ENCODE results near the gene GPR157.

GPR157 gene

GRCh38 chr1:9165396-9165795 lies 36.5 kb upstream of the GPR157 start:
- Histone ChIP-seq H3K4me3 (ENCODE audit: control insufficient read depth in 1 of 7, extremely low read depth in 1 of 7, insufficient read depth in 4 of 7, low read depth in 2 of 7, low read length in 6 of 7) (no peak overlapping the region), H3K27me3 (replicated peaks in 2 of 5; ENCODE audit: control insufficient read depth in 4 of 5, insufficient read depth in 5 of 5, low read length in 4 of 5) (no peaks in the 10 kb centered on the region), H3K4me1 (ENCODE audit: control extremely low read depth in 1 of 4, control insufficient read depth in 4 of 4, insufficient read depth in 4 of 4, low read length in 3 of 4) (peaks cover 0 to 10% (median 2%) of the 10 kb centered on the region in 4 experiments), H3K27ac (ENCODE audit: insufficient read depth in 1 of 2, low read depth in 1 of 2, low read length in 2 of 2, poor library complexity in 1 of 2, severe bottlenecking in 2 of 2) (no peak overlapping the region), H3K36me3 (ENCODE audit: control insufficient read depth in 4 of 4, insufficient read depth in 4 of 4, low read length in 3 of 4) (no peaks in the 10 kb centered on the region), H3K9me3 (ENCODE audit: control extremely low read depth in 1 of 5, control insufficient read depth in 4 of 5, insufficient read depth in 2 of 5, low read depth in 1 of 5, low read length in 4 of 5) (no peaks in the 10 kb centered on the region)
- 98% methylated on average over 5 of the region's 7 CpGs for WGBS (ENCODE audit: insufficient coverage)
- DNase-seq: no peak
- CTCF ChIA-PET: interaction anchor here (0.6 kb wide), 1 partner anchor 17 kb away, joined by 3 read pairs; no protein-coding TSS in a partner anchor
- POLR2A ChIA-PET: no interaction called here

- DNase-seq: no peak
- CTCF ChIA-PET: interaction anchor here (1.6 kb wide), 1 partner anchor 16 kb away, joined by 3 read pairs; no protein-coding TSS in a partner anchor
- H3K27me3 ChIP-seq (replicated peaks in 2 of 5; ENCODE audit: control insufficient read depth in 4 of 5, insufficient read depth in 5 of 5, low read length in 4 of 5): no peaks in the 10 kb centered on the region
- H3K36me3 ChIP-seq (ENCODE audit: control insufficient read depth in 4 of 4, insufficient read depth in 4 of 4, low read length in 3 of 4): no peaks in the 10 kb centered on the region
- POLR2A ChIA-PET: no interaction called here
- H3K9me3 ChIP-seq (ENCODE audit: control extremely low read depth in 1 of 5, control insufficient read depth in 4 of 5, insufficient read depth in 2 of 5, low read depth in 1 of 5, low read length in 4 of 5): no peaks in the 10 kb centered on the region
- H3K4me1 ChIP-seq (ENCODE audit: control extremely low read depth in 1 of 4, control insufficient read depth in 4 of 4, insufficient read depth in 4 of 4, low read length in 3 of 4): peaks cover 0 to 10% (median 2%) of the 10 kb centered on the region in 4 experiments
- H3K4me3 ChIP-seq (ENCODE audit: control insufficient read depth in 1 of 7, extremely low read depth in 1 of 7, insufficient read depth in 4 of 7, low read depth in 2 of 7, low read length in 6 of 7): no peak overlapping the region
- no peak overlapping the region for H3K27ac ChIP-seq (ENCODE audit: insufficient read depth in 1 of 2, low read depth in 1 of 2, low read length in 2 of 2, poor library complexity in 1 of 2, severe bottlenecking in 2 of 2)
- WGBS (ENCODE audit: insufficient coverage): 84% methylated on average over 7 of the region's 7 CpGs
Measured at GRCh38 chr1:9164919-9165318, 36.0 kb upstream of the GPR157 start.

DNA sequence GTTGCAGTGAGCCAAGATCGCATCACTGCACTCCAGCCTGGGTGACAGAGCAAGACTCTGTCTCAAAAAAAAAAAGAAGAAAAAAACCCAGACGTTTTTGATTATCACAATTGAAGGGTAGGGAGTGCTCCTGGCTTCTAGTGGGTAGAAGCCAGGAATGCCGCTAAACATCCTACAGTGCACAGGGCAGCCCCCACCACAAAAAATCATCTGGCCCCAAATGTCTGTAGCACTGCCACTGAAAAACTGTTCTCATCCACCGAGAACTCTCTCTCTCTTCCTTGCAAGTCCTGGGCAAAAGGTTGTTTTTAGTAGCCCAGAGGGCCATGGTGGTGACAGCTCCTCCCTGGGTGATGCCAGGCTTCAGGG lies 35.6 kb upstream of the GPR157 start:
- CTCF ChIA-PET: interaction anchor here (1.6 kb wide), 1 partner anchor 15 kb away, joined by 3 read pairs; no protein-coding TSS in a partner anchor
- no peak for DNase-seq
- no peaks in the 10 kb centered on the region for H3K36me3 ChIP-seq (ENCODE audit: control insufficient read depth in 4 of 4, insufficient read depth in 4 of 4, low read length in 3 of 4)
- WGBS (ENCODE audit: insufficient coverage): 70% methylated on average over 4 of the region's 4 CpGs
- no peak overlapping the region for H3K27ac ChIP-seq (ENCODE audit: insufficient read depth in 1 of 2, low read depth in 1 of 2, low read length in 2 of 2, poor library complexity in 1 of 2, severe bottlenecking in 2 of 2)
- no peaks in the 10 kb centered on the region for H3K9me3 ChIP-seq (ENCODE audit: control extremely low read depth in 1 of 5, control insufficient read depth in 4 of 5, insufficient read depth in 2 of 5, low read depth in 1 of 5, low read length in 4 of 5)
- POLR2A ChIA-PET: no interaction called here
- H3K4me3 ChIP-seq (ENCODE audit: control insufficient read depth in 1 of 7, extremely low read depth in 1 of 7, insufficient read depth in 4 of 7, low read depth in 2 of 7, low read length in 6 of 7): no peak overlapping the region
- peaks cover 0 to 10% (median 2%) of the 10 kb centered on the region in 4 experiments for H3K4me1 ChIP-seq (ENCODE audit: control extremely low read depth in 1 of 4, control insufficient read depth in 4 of 4, insufficient read depth in 4 of 4, low read length in 3 of 4)
- no peaks in the 10 kb centered on the region for H3K27me3 ChIP-seq (replicated peaks in 2 of 5; ENCODE audit: control insufficient read depth in 4 of 5, insufficient read depth in 5 of 5, low read length in 4 of 5)

GRCh38 chr1:9161963-9162362 lies 33.1 kb upstream of the GPR157 start:
- H3K4me1 ChIP-seq (ENCODE audit: control extremely low read depth in 1 of 4, control insufficient read depth in 4 of 4, insufficient read depth in 4 of 4, low read length in 3 of 4): peaks cover 0 to 10% (median 2%) of the 10 kb centered on the region in 4 experiments
- WGBS (ENCODE audit: insufficient coverage): 100% methylated on average over 4 of the region's 9 CpGs
- H3K27me3 ChIP-seq (replicated peaks in 2 of 5; ENCODE audit: control insufficient read depth in 4 of 5, insufficient read depth in 5 of 5, low read length in 4 of 5): no peaks in the 10 kb centered on the region
- H3K36me3 ChIP-seq (ENCODE audit: control insufficient read depth in 4 of 4, insufficient read depth in 4 of 4, low read length in 3 of 4): no peaks in the 10 kb centered on the region
- H3K9me3 ChIP-seq (ENCODE audit: control extremely low read depth in 1 of 5, control insufficient read depth in 4 of 5, insufficient read depth in 2 of 5, low read depth in 1 of 5, low read length in 4 of 5): no peaks in the 10 kb centered on the region
- ChIA-PET POLR2A (interaction anchor here (0.5 to 0.6 kb wide), 2 partner anchors 75 to 1272 kb away, joined by 3 to 5 read pairs; no protein-coding TSS in a partner anchor), CTCF (no interaction called here)
- no peak for DNase-seq
- no peak overlapping the region for H3K27ac ChIP-seq (ENCODE audit: insufficient read depth in 1 of 2, low read depth in 1 of 2, low read length in 2 of 2, poor library complexity in 1 of 2, severe bottlenecking in 2 of 2)
- no peak overlapping the region for H3K4me3 ChIP-seq (ENCODE audit: control insufficient read depth in 1 of 7, extremely low read depth in 1 of 7, insufficient read depth in 4 of 7, low read depth in 2 of 7, low read length in 6 of 7)

DNA sequence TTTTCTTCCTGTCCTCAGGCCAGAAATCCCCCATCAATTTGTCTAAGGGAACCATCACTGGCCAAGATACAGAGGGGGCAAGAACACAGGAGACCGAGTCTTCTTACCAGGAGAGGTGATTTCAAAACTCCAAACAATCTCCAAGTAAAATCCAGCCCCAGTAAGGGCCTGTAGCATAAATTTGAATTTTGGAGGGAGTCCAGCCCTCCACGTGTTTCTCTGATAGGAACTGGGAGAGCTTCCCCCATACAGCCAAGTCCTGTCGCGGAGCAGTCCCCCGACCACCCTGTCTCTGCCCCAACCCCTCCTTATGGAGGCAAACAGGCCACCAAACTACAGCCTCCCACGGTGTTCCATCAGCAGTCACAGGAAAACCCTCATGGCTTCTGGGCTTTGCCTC lies 32.4 kb upstream of the GPR157 start:
- Histone ChIP-seq H3K27me3 (replicated peaks in 2 of 5; ENCODE audit: control insufficient read depth in 4 of 5, insufficient read depth in 5 of 5, low read length in 4 of 5) (no peaks in the 10 kb centered on the region), H3K4me1 (ENCODE audit: control extremely low read depth in 1 of 4, control insufficient read depth in 4 of 4, insufficient read depth in 4 of 4, low read length in 3 of 4) (peaks cover 0 to 10% (median 2%) of the 10 kb centered on the region in 4 experiments), H3K36me3 (ENCODE audit: control insufficient read depth in 4 of 4, insufficient read depth in 4 of 4, low read length in 3 of 4) (no peaks in the 10 kb centered on the region), H3K9me3 (ENCODE audit: control extremely low read depth in 1 of 5, control insufficient read depth in 4 of 5, insufficient read depth in 2 of 5, low read depth in 1 of 5, low read length in 4 of 5) (no peaks in the 10 kb centered on the region), H3K27ac (ENCODE audit: insufficient read depth in 1 of 2, low read depth in 1 of 2, low read length in 2 of 2, poor library complexity in 1 of 2, severe bottlenecking in 2 of 2) (no peak overlapping the region), H3K4me3 (ENCODE audit: control insufficient read depth in 1 of 7, extremely low read depth in 1 of 7, insufficient read depth in 4 of 7, low read depth in 2 of 7, low read length in 6 of 7) (no peak overlapping the region)
- DNase-seq: no peak
- ChIA-PET CTCF (no interaction called here), POLR2A (interaction anchor here (0.6 kb wide), 1 partner anchor 1271 kb away, joined by 3 read pairs; no protein-coding TSS in a partner anchor)
- WGBS (ENCODE audit: insufficient coverage): 87% methylated on average over 6 of the region's 6 CpGs

DNA sequence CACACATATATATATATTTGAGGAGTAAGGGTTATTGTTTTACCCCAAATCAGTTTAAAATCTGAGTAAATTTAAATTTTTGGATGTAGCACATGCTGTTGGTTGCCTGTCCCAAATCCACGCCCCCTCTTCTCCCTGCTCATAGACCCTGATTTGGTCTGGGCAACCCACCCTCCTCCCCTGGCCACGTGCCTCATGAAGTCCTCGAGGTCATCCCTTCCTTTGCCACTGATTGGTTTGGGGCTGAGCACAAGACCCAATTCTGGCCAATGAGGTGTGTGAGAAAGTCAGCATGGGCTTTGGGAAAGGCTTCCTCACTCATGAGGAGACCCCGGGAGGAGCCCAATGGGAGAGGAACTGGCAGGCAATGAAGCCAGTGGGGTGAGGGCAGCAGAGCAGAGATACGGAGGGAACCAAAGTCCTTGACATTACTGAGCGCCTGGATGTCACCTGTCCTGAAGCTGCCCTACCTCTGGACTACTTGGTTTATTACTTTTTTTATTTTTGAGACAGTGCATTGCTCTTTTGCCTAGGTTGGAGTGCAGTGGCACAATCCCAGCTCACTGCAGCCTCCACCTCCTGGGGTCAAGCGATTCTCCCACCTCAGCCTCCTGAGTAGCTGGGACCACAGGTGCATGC lies 31.3 kb upstream of the GPR157 start:
- 100% methylated on average over 3 of the region's 7 CpGs for WGBS (ENCODE audit: insufficient coverage)
- H3K36me3 ChIP-seq (ENCODE audit: control insufficient read depth in 4 of 4, insufficient read depth in 4 of 4, low read length in 3 of 4): no peaks in the 10 kb centered on the region
- CTCF ChIA-PET: no interaction called here

GRCh38 chr1:9155879-9156278 lies 27.0 kb upstream of the GPR157 start:
- 91% methylated on average over 1 of the region's 1 CpG for WGBS (ENCODE audit: insufficient coverage)
- DNase-seq: no peak
- ChIA-PET POLR2A (no interaction called here), CTCF (interaction anchor here (1.7 kb wide), 1 partner anchor 46 kb away, joined by 4 read pairs; no protein-coding TSS in a partner anchor)
- no peaks in the 10 kb centered on the region for H3K27me3 ChIP-seq (replicated peaks in 2 of 5; ENCODE audit: control insufficient read depth in 4 of 5, insufficient read depth in 5 of 5, low read length in 4 of 5)
- H3K4me3 ChIP-seq (ENCODE audit: control insufficient read depth in 1 of 7, extremely low read depth in 1 of 7, insufficient read depth in 4 of 7, low read depth in 2 of 7, low read length in 6 of 7): no peak overlapping the region
- H3K9me3 ChIP-seq (ENCODE audit: control extremely low read depth in 1 of 5, control insufficient read depth in 4 of 5, insufficient read depth in 2 of 5, low read depth in 1 of 5, low read length in 4 of 5): no peaks in the 10 kb centered on the region
- H3K27ac ChIP-seq (ENCODE audit: insufficient read depth in 1 of 2, low read depth in 1 of 2, low read length in 2 of 2, poor library complexity in 1 of 2, severe bottlenecking in 2 of 2): no peak overlapping the region
- H3K4me1 ChIP-seq (ENCODE audit: control extremely low read depth in 1 of 4, control insufficient read depth in 4 of 4, insufficient read depth in 4 of 4, low read length in 3 of 4): no peaks in the 10 kb centered on the region
- no peaks in the 10 kb centered on the region for H3K36me3 ChIP-seq (ENCODE audit: control insufficient read depth in 4 of 4, insufficient read depth in 4 of 4, low read length in 3 of 4)

More for the DNA sequence above, 31.3 kb upstream of the GPR157 start:
- POLR2A ChIA-PET: no interaction called here
- H3K4me3 ChIP-seq (ENCODE audit: control insufficient read depth in 1 of 7, extremely low read depth in 1 of 7, insufficient read depth in 4 of 7, low read depth in 2 of 7, low read length in 6 of 7): no peak overlapping the region
- peaks cover 0 to 10% (median 2%) of the 10 kb centered on the region in 4 experiments for H3K4me1 ChIP-seq (ENCODE audit: control extremely low read depth in 1 of 4, control insufficient read depth in 4 of 4, insufficient read depth in 4 of 4, low read length in 3 of 4)
- H3K27me3 ChIP-seq (replicated peaks in 2 of 5; ENCODE audit: control insufficient read depth in 4 of 5, insufficient read depth in 5 of 5, low read length in 4 of 5): no peaks in the 10 kb centered on the region
- H3K9me3 ChIP-seq (ENCODE audit: control extremely low read depth in 1 of 5, control insufficient read depth in 4 of 5, insufficient read depth in 2 of 5, low read depth in 1 of 5, low read length in 4 of 5): no peaks in the 10 kb centered on the region
- no peak overlapping the region for H3K27ac ChIP-seq (ENCODE audit: insufficient read depth in 1 of 2, low read depth in 1 of 2, low read length in 2 of 2, poor library complexity in 1 of 2, severe bottlenecking in 2 of 2)
- no peak for DNase-seq

Measured in common myeloid progenitor, CD34-positive (primary cell).